ENCODE data around the gene RAB23.

DNA sequence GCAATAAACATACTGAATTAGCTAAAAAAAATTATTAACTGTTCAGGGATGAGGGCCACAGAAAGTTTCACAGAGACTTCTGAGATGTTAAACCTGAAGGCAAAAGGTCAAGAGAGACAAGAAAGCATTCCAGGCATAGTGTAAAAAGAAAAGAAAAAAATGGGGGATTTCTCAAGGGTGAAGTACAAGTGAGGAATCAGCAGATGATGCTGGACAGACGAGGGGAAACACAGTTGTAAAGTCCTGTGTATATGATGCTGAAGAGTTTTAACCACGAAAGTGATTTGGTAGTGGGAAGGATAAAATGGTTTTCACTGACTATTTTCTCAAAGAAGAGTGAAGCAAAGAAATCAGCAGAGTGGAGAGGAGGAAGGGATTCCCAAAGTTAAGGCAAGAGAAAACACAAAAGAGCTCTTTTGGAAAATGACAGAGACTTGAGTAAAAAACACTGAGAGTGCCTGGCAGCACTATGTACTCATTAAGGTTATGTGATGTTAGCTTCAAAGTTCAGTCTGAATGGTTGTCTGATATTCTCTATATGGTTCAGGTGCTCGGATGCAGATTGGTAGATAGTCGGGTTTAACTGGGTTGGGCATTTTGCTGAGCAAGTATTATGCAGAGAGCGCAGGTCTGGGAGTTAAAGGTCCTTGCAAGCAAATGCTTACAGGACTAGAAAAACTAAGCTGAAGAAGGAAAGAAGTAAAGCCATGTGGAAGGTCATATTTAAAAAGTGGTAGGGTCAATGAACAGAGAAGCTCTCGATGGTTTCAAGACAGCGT lies 16.4 kb downstream of the RAB23 start:
- no peak for TF ChIP-seq POLR2A (IDR thresholded peaks at IDR 0.05)
- TF ChIP-seq, protein P1, sequence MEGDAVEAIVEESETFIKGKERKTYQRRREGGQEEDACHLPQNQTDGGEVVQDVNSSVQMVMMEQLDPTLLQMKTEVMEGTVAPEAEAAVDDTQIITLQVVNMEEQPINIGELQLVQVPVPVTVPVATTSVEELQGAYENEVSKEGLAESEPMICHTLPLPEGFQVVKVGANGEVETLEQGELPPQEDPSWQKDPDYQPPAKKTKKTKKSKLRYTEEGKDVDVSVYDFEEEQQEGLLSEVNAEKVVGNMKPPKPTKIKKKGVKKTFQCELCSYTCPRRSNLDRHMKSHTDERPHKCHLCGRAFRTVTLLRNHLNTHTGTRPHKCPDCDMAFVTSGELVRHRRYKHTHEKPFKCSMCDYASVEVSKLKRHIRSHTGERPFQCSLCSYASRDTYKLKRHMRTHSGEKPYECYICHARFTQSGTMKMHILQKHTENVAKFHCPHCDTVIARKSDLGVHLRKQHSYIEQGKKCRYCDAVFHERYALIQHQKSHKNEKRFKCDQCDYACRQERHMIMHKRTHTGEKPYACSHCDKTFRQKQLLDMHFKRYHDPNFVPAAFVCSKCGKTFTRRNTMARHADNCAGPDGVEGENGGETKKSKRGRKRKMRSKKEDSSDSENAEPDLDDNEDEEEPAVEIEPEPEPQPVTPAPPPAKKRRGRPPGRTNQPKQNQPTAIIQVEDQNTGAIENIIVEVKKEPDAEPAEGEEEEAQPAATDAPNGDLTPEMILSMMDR (IDR thresholded peaks at IDR 0.05), result no peak
